Glomerular visceral epithelial cell (primary cell): ENCODE data around the gene KRTAP10-6.
"Not testable (repeated sequence)": the region's sequence is repeated elsewhere in the genome, so short reads cannot be mapped to it uniquely, and the experiment has no call there.

Experiments used
- DNase-seq: peaks from one replicate; pipeline ENCODE4 v3.0.0-alpha.2; 2016; ENCODE audit errors: extremely low spot score

Gene KRTAP10-6

DNA sequence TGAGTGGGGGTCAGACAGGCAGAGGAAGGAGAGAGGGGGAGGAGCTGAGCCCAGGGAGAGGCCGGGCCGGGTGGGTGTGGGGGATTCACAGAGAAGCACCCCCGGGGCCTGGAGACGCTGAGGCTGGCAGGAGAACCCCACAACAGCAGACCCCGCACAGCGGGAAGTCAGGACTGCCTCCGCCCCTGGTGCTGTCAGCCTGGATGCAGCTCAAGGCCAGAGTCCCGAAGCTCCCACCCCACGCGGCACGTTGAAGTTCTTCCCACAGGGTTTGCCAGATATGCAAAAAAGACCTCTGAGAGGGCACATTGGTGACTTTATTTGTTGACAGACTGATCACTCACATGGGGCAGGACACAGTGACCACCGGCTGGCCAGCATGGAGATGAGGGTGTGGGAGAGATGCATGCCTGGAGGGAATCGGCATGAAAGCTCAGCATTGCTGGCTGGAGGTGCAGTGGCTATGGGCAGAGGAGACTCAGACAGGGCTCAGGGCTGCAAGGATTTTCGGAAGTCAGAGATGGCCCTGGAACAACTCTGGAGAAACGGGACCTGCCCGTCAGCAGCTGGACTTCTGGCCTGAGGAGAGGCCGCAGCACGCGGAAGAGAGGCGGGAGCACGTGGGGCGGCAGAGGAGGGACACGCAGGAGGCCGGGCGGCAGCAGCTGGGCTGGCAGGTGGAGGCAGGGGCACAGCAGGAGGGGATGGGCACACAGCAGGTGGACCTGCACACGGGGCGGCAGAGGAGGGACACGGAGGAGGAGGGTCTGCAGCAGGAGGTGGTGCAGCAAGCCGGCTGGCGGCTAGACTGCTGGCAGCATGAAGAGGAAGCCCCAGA is 34.6 kb downstream of the KRTAP10-6 start:
- no peak for DNase-seq

GRCh38 chr21:44556879-44557278 is 35.4 kb downstream of the KRTAP10-6 start:
- DNase-seq: no peak

DNA sequence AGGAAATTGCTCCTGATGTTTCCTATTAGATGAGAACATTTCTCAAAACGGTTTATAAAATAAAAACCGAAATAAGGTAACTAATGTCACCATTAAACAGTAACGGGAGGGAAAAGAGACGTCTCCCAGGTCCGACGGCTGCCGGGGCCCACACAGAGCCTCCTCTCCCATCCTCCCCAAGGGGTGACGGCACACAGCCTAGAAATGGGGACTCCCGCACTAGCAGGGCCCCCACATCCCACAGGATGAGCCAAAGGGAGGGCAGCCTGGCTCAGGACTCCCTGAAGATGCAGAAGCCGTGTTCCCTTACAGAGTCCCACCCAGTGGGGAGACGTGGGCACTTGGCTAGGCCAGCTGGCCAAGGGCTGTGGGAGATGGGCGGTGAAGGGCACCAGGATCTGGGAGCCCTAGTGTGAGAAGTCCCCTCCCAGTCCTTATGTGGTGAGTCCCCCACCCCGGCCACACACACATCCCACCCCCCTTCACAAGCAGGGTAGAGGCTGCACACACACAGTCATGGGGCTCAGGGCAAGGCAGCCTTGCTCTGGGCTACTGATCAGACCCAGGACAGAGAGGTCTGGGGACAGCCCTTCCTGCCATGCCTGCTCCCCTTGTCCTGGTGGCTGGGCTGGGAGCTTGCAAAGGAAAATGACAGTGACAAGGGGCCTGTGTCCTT is 37.0 kb downstream of the KRTAP10-6 start:
- DNase-seq: no peak

GRCh38 chr21:44552681-44553080 is 39.6 kb downstream of the KRTAP10-6 start:
- no peak for DNase-seq

DNA sequence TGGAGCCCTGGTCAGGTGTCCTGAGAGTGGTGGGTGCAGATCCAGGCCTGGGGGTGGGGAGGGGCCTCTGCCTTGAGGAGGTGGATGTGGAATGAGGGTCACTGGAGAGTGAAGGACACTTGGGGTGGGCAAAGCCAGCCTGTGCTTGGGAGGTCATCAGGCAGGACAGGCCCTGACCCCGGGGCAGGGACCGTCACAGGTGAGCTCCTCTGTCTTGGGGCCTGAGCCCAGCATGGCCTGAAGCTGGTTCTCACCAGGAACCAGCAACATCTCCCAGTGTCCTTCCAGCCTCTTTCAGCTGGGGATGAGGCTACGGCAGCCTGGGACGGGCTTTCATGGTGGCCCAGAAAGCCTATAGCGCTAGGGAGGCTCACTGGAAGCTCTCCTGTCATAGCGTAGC is 40.2 kb downstream of the KRTAP10-6 start:
- DNase-seq: no peak

- DNase-seq: no peak
Measured at GRCh38 chr21:44551340-44551961, 40.9 kb downstream of the KRTAP10-6 start, which contains the start of gene KRTAP10-2. Gene KRTAP10-2, minus strand, starts transcription at chr21:44551505. Its CDS starts 47 bp downstream, at chr21:44551458.

DNA sequence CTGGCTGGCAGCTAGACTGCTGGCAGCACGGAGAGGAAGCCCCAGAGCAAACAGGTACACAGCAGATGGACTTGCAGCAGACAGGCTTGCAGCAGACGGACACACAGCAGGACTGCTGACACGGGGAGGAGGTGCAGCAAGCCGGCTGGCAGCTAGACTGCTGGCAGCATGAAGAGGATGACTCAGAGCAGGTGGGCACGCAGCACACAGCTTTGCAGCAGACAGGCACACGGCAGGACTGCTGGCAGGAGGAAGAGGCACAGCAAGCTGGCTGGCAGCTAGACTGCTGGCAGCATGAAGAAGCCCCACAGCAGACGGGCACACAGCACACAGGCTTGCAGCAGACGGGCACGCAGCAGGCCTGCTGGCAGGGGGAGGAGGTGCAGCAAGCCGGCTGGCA is 41.5 kb downstream of the KRTAP10-6 start:
- DNase-seq: no peak

GRCh38 chr21:44550285-44550684 is 42.0 kb downstream of the KRTAP10-6 start:
- not testable (repeated sequence) for DNase-seq

- no peak for DNase-seq
Measured at GRCh38 chr21:44549525-44550211, 42.6 kb downstream of the KRTAP10-6 start.

DNA sequence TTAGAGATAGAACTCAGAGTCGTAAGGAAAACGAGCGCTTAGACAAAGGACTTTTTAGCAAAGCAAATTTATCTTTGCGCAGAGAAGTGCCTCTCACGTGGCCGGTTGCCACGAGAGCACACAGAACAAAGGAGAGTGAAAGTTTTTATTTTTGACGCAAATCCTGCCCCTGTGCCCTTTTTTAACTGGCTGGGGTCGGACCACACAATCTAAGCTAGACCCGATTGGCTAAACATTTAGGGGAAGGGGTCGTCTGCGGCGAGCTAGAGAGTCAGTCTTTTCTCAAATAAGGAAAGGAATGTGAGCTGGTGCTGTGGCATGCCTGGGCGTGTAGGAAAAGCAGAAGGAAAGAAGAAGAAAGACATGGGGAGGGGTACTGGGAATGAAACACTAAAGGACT is 43.4 kb downstream of the KRTAP10-6 start:
- no peak for DNase-seq

DNA sequence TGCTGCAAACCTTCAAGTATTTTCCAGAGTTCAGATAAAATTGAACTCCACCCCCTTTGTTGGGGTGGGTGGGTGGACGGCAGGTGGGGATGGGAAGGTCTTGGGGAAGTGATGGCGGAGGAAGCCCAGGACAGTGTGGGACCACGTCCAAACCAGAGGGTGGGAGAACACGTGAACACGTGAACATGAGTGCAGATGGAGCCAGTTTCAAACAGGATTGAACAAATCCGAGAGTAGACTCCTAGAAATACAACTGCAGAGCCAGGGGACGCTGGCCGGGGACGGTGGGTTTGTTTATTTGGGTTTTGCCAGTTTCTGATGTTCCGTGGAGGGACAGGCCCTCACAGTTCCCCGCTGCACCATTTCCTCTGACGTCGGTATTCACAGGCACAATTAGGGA is 43.9 kb downstream of the KRTAP10-6 start:
- no peak for DNase-seq

- DNase-seq: no peak
Measured at GRCh38 chr21:44547656-44548331, 44.5 kb downstream of the KRTAP10-6 start.

- no peak for DNase-seq
Measured at GRCh38 chr21:44544566-44544965, 47.7 kb downstream of the KRTAP10-6 start.

DNA sequence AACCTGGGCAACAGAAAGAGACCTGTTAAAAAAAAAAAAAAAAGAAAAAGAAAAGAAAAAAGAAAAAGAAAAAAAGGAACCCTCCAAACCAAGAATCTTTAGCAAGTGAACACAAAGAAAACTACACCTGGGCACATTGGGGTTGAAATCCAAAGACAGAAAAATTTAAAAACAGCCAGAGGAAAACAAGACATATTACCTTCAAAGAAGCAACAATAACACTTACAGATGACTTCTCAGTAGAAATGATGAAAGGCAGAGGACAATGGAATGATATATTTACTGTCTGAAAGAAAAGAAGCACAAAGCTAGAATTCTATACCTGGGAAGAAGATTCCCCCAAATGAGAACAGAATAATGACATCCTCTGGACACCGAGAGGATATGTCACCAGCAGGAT is 49.6 kb downstream of the KRTAP10-6 start:
- no peak for DNase-seq
